ENCODE measurements around the gene FBXL12. TPM values are rescaled to one million over a fixed set of nuclear protein-coding genes. Genes with fewer than 3 reads are reported as not detected.

FBXL12 gene
- total and polyA plus RNA-seq, 2 donors (not counting 1 experiment from before 2014, with no cell fraction given): 41.5 to 79.4 TPM

GRCh38 chr19:9782338-9782737 lies 36.5 kb downstream of the FBXL12 start:
- CTCF ChIA-PET: interaction anchor here (0.5 to 1.1 kb wide), 2 partner anchors 156 to 582 kb away, joined by 3 to 4 read pairs; no protein-coding TSS in a partner anchor
- Mint-ChIP-seq H3K27ac (no peak overlapping the region), H3K4me3 (no peak overlapping the region), H3K4me1 (peaks cover 18% of the 10 kb centered on the region), H3K9me3 (ENCODE audit: insufficient read depth) (no peaks in the 10 kb centered on the region), H3K27me3 (no peaks in the 10 kb centered on the region)
- POLR2A ChIA-PET: interaction anchor here (0.6 kb wide), 1 partner anchor 207 kb away, joined by 3 read pairs; no protein-coding TSS in a partner anchor
- H3K79me2 ChIP-seq (ENCODE audit: control insufficient read depth, insufficient read depth, low read length): no peaks in the 10 kb centered on the region
- DNase-seq (no peak), ATAC-seq (ENCODE audit: low read depth) (no peak)
- H3K4me1 ChIP-seq (ENCODE audit: control insufficient read depth in 2 of 2, insufficient read depth in 2 of 2, low read length in 2 of 2): peaks cover 5 to 14% of the 10 kb centered on the region in 2 donors
- H3K4me2 ChIP-seq (replicated peaks; ENCODE audit: low read depth, low read length, poor library complexity, severe bottlenecking): no peak overlapping the region
- no peaks in the 10 kb centered on the region for H3K27me3 ChIP-seq (replicated peaks in 1 of 4; ENCODE audit: control extremely low read depth in 1 of 4, control insufficient read depth in 3 of 4, insufficient read depth in 4 of 4, low read length in 3 of 4)
- no peak overlapping the region for H2AFZ ChIP-seq (ENCODE audit: insufficient read depth, low read depth, low read length, poor library complexity, severe bottlenecking)
- WGBS (ENCODE audit: insufficient coverage): 80% methylated on average over 1 of the region's 2 CpGs
- no peaks in the 10 kb centered on the region for H4K20me1 ChIP-seq (ENCODE audit: control insufficient read depth, insufficient read depth, low read length, poor library complexity, severe bottlenecking)
- no peaks in the 10 kb centered on the region for H3K36me3 ChIP-seq (replicated peaks in 1 of 2; ENCODE audit: control extremely low read depth in 1 of 2, control insufficient read depth in 1 of 2, extremely low read depth in 1 of 2, insufficient read depth in 2 of 2, low read length in 1 of 2)
- no peak for TF ChIP-seq CTCF (IDR thresholded peaks at IDR 0.05)
- no peak for TF ChIP-seq EZH2 (IDR thresholded peaks at IDR 0.05; ENCODE audit: borderline replicate concordance, insufficient read depth, low read depth, low read length, poor library complexity, severe bottlenecking)
- intact Hi-C loops (cut with micrococcal nuclease): no loop called here
- H3K9me3 ChIP-seq (ENCODE audit: control extremely low read depth in 1 of 3, control insufficient read depth in 2 of 3, insufficient read depth in 1 of 3, low read length in 2 of 3): peaks cover 0 to 17% (median 5%) of the 10 kb centered on the region in 3 donors
- no peak overlapping the region for H3K9ac ChIP-seq (ENCODE audit: low read length)
- no peak overlapping the region for H3K27ac ChIP-seq (ENCODE audit: low read length in 2 of 2)
- no peak overlapping the region for H3K4me3 ChIP-seq (ENCODE audit: control extremely low read depth in 1 of 5, extremely low read depth in 1 of 5, insufficient read depth in 1 of 5, low read depth in 2 of 5, low read length in 4 of 5)
